RWPE2 (cell line): ENCODE measurements around the gene NBL1.

Experiments used
- ATAC-seq: fragments of 200-7000 bp; cut with Tn5 transposase; 3 replicates; pipeline ENCODE4 v1.9.1; 2021; ENCODE audit warnings: low read depth
- DNase-seq: peaks from one replicate; pipeline ENCODE4 v3.0.0-alpha.2; 2020; ENCODE audit warnings: low spot score
- H3K27ac ChIP-seq: fragments of 450-650 bp; 2 replicates; pipeline ENCODE4 v1.5.1; 2017; ENCODE audit warnings: mild to moderate bottlenecking; ENCODE audit not compliant: poor library complexity, severe bottlenecking
- H3K27me3 ChIP-seq: fragments of 250-450 bp; sonication (Bioruptor Pico); 2 replicates; pipeline ENCODE4 v1.5.1; 2021; ENCODE audit warnings: mild to moderate bottlenecking, moderate library complexity; ENCODE audit not compliant: insufficient read depth, poor library complexity, severe bottlenecking
- H3K36me3 ChIP-seq: fragments of 250-450 bp; sonication (Bioruptor Pico); 2 replicates; pipeline ENCODE4 v1.5.1; 2020; ENCODE audit warnings: low read depth, mild to moderate bottlenecking, moderate library complexity
- H3K4me1 ChIP-seq: fragments of 250-450 bp; sonication (Bioruptor Pico); 2 replicates; pipeline ENCODE4 v1.5.1; 2021; ENCODE audit warnings: mild to moderate bottlenecking, moderate library complexity; ENCODE audit not compliant: insufficient read depth, poor library complexity, severe bottlenecking
- H3K4me3 ChIP-seq: fragments of 250-450 bp; sonication (Bioruptor Pico); 2 replicates; pipeline ENCODE4 v1.5.1; 2021; ENCODE audit warnings: mild to moderate bottlenecking, moderate library complexity; ENCODE audit not compliant: severe bottlenecking
- H3K9me3 ChIP-seq: fragments of 250-450 bp; sonication (Bioruptor Pico); 2 replicates; pipeline ENCODE4 v1.5.1; 2021; ENCODE audit warnings: mild to moderate bottlenecking, moderate library complexity; ENCODE audit not compliant: severe bottlenecking
- CTCF ChIP-seq: fragments of 450-650 bp; IDR thresholded peaks from one replicate; pipeline ENCODE4 v1.5.1; 2017; ENCODE audit warnings: mild to moderate bottlenecking, moderate library complexity; ENCODE audit not compliant: poor library complexity, severe bottlenecking

NBL1 gene

GRCh38 chr1:19687414-19687813 is 43.3 kb downstream of the NBL1 start:
- Histone ChIP-seq H3K27me3 (no peaks in the 10 kb centered on the region), H3K27ac (no peak overlapping the region), H3K36me3 (no peaks in the 10 kb centered on the region), H3K4me3 (no peak overlapping the region), H3K4me1 (no peaks in the 10 kb centered on the region), H3K9me3 (no peaks in the 10 kb centered on the region)
- no peak for ATAC-seq
- no peak for TF ChIP-seq CTCF
- no peak for DNase-seq

GRCh38 chr1:19688041-19688842 is 44.1 kb downstream of the NBL1 start:
- Histone ChIP-seq H3K36me3 (no peaks in the 10 kb centered on the region), H3K9me3 (no peaks in the 10 kb centered on the region), H3K27me3 (no peaks in the 10 kb centered on the region), H3K27ac (no peak overlapping the region), H3K4me3 (no peak overlapping the region), H3K4me1 (no peaks in the 10 kb centered on the region)
- ATAC-seq (no peak), DNase-seq (no peak)
- no peak for TF ChIP-seq CTCF

DNA sequence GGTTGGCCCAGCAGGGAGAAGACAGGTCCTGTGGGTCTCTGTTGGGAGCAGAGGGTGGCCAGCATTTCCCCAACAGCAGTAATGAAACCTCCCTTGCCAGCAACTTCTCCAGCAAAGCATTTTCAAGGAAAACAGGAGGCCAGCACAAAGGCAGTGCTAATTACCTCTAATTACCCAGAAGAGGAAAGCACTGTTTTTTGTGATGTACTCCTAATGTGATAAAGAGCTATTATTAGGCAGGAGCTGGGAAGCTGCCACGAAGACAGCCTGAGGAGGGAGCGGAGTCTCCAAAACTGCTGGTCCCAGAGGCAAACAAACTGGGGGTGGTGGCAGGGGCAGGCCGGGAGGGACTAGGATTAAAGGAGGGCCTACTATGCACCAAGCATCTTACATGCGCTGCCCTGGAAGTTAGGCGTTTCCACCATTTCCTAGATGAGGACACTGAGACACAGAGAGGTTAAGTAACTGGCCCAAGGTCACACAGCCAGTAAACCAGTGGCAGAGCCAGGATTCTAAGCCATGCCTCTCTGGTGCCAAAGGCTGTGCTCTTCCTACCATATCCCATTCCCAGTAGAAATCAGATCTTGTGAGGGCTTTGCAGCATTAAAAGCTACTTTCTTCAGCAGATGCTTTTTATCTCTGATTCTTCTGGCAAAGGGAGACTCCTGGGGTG is 45.1 kb downstream of the NBL1 start:
- no peak for TF ChIP-seq CTCF
- Histone ChIP-seq H3K9me3 (no peaks in the 10 kb centered on the region), H3K27me3 (no peaks in the 10 kb centered on the region), H3K27ac (no peak overlapping the region), H3K4me1 (no peaks in the 10 kb centered on the region), H3K4me3 (no peak overlapping the region), H3K36me3 (no peaks in the 10 kb centered on the region)
- ATAC-seq (no peak), DNase-seq (no peak)

DNA sequence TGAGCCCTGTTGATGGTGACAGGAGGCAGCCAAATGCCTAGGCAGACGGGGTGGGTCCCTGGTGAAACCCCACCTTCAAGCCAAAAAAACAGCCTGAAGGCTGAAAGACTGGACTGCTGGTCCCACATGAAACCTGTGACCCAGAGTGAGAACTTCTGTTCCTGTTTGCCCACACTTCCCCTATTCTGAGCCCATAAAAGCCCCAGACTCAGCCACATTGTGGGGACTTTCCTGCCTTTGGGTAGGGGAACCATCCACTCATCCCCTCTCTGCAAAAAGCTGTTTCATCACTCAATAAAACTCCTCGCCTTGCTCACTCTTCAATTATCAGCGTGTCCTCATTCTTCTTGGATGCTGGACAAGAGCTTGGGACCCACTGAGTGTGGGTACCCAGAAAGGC is 45.7 kb downstream of the NBL1 start:
- Histone ChIP-seq H3K9me3 (no peaks in the 10 kb centered on the region), H3K36me3 (no peaks in the 10 kb centered on the region), H3K4me3 (no peak overlapping the region), H3K27me3 (no peaks in the 10 kb centered on the region), H3K27ac (no peak overlapping the region), H3K4me1 (no peaks in the 10 kb centered on the region)
- ATAC-seq: no peak
- DNase-seq: no peak
- no peak for TF ChIP-seq CTCF

DNA sequence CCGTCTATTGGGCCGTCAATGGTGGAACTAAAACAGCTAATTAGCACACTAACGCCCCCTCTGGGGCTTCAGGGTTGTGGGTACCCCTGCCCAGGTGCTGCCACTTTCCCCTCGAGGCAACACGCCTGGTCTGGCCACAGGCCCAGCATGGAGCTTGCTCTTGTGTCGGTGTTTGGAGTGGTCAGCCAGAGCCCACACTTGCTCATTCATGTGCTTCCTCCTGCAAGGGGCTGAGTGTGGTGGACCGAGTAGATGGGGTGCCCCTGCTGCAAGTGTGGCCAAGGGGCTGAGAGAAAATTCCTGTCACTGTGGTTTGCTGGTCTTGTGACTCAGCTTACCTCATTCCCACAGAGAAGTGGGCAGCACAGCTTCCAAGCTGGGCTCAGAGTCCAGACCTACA is 46.2 kb downstream of the NBL1 start:
- Histone ChIP-seq H3K9me3 (no peaks in the 10 kb centered on the region), H3K27ac (no peak overlapping the region), H3K36me3 (no peaks in the 10 kb centered on the region), H3K4me3 (no peak overlapping the region), H3K27me3 (no peaks in the 10 kb centered on the region), H3K4me1 (no peaks in the 10 kb centered on the region)
- DNase-seq: no peak
- no peak for ATAC-seq
- TF ChIP-seq CTCF: no peak
